GM12878 (cell line): Measurements from ENCODE around the gene RIPPLY3. TPM values are rescaled to one million over a fixed set of nuclear protein-coding genes. Genes with fewer than 3 reads are reported as not detected.

ENCODE experiments used
- ATAC-seq: fragments of 200-7000 bp; cut with Tn5 transposase; 3 replicates; pipeline ENCODE4 v1.9.1; 2020; ENCODE audit warnings: mild to moderate bottlenecking, moderate library complexity
- BruUV-seq: library from RNA; stranded (reverse); fragments of 400-500 nt; replicated peaks from 2 replicates; lab custom pipeline; 2021; lab: Mats Ljungman, UMichigan
- CTCF ChIA-PET: fragments of 300-600 bp; sonication (Branson Sonifier 250); formaldehyde crosslinking; extraction: SDS; loops from one replicate; lab custom pipeline; 2021; ENCODE audit warnings: inconsistent platforms; lab: Yijun Ruan, JAX
- POLR2A ChIA-PET: fragments of 350-600 bp; formaldehyde crosslinking; extraction: SDS; loops from one replicate; lab custom pipeline; 2021; ENCODE audit warnings: inconsistent platforms; lab: Charles Lee
- RAD21 ChIA-PET: fragments of 300-600 bp; sonication (Branson Sonifier 250); formaldehyde crosslinking; loops from one replicate; lab custom pipeline; 2023; ENCODE audit warnings: antibody characterized with exemption; ENCODE audit not compliant: unreplicated experiment; lab: Charles Lee
- SMC1A ChIA-PET: fragments of 300-600 bp; sonication (Branson Sonifier 250); formaldehyde crosslinking; loops from one replicate; lab custom pipeline; 2023; ENCODE audit not compliant: unreplicated experiment, uncharacterized antibody; lab: Charles Lee
- DNase-seq: peaks from one replicate; pipeline ENCODE4 v3.0.0-alpha.2; 2011; ENCODE audit warnings: low read depth, low spot score
- FAIRE-seq: peaks from 3 replicates; lab custom pipeline; 2011; peaks lifted over from hg19 to GRCh38; lab: Jason Lieb, UNC
- H2AFZ ChIP-seq: 2 replicates; pipeline ENCODE4 v1.6.0; 2011; ENCODE audit warnings: low read depth, low read length, control low read depth; ENCODE audit not compliant: control insufficient read depth
- H3K27ac ChIP-seq: 2 replicates; pipeline ENCODE4 v1.5.1; 2011; ENCODE audit warnings: control low read depth; ENCODE audit not compliant: control insufficient read depth, insufficient read depth
- H3K27me3 ChIP-seq, 2 experiments: replicated peaks in 1 of 2; 2 replicates each; pipeline versions ENCODE4 v1.6.0 to v1.6.1; 2011; ENCODE audit warnings: low read length in 1 of 2; ENCODE audit not compliant: control insufficient read depth in 2 of 2, insufficient read depth in 2 of 2
- H3K36me3 ChIP-seq, 2 experiments: 2 replicates each; pipeline ENCODE4 v1.5.1; 2011; ENCODE audit warnings: low read length in 1 of 2; ENCODE audit not compliant: control insufficient read depth in 2 of 2, insufficient read depth in 2 of 2
- H3K4me1 ChIP-seq: 2 replicates; pipeline ENCODE4 v1.6.1; 2011; ENCODE audit warnings: mild to moderate bottlenecking, low read length, moderate library complexity, mixed read lengths; ENCODE audit not compliant: control insufficient read depth, insufficient read depth
- H3K4me2 ChIP-seq: 2 replicates; pipeline ENCODE4 v1.6.0; 2011; ENCODE audit warnings: control low read depth; ENCODE audit not compliant: control insufficient read depth, insufficient read depth
- H3K4me3 ChIP-seq: fragments of 200-600 bp; sonication (generic); 2 replicates; pipeline ENCODE4 v1.5.1; 2016
- H3K79me2 ChIP-seq: 2 replicates; pipeline ENCODE4 v1.6.0; 2011; ENCODE audit warnings: low read length; ENCODE audit not compliant: control insufficient read depth, insufficient read depth
- H3K9ac ChIP-seq: 2 replicates; pipeline ENCODE4 v1.8.0; 2011; ENCODE audit warnings: low read length, control low read depth, mixed read lengths; ENCODE audit not compliant: control insufficient read depth, insufficient read depth
- H3K9me3 ChIP-seq: replicated peaks from 3 replicates; pipeline ENCODE4 v1.5.1; 2011; ENCODE audit warnings: mild to moderate bottlenecking, low read length; ENCODE audit not compliant: control insufficient read depth, insufficient read depth
- H4K20me1 ChIP-seq: 2 replicates; pipeline ENCODE4 v1.6.0; 2011; ENCODE audit not compliant: control insufficient read depth, insufficient read depth
- BCL11A ChIP-seq: IDR thresholded peaks from 2 replicates; pipeline ENCODE4 v1.6.1; 2011; ENCODE audit warnings: low read depth, low read length
- BHLHE40 ChIP-seq, 2 experiments: fragments of 450-650 bp in 1 of 2; IDR thresholded peaks; 2 replicates each; pipeline ENCODE4 v1.6.1; 2011 to 2017; ENCODE audit warnings: low read depth in 2 of 2, borderline replicate concordance in 1 of 2, improper control_type of control experiment in 1 of 2, low read length in 1 of 2, mild to moderate bottlenecking in 1 of 2
- ETV6 ChIP-seq, 2 experiments: fragments of 450-650 bp in 1 of 2; IDR thresholded peaks in 1 of 2; conservative IDR thresholded peaks in 1 of 2; 2 replicates each; pipeline ENCODE4 v1.6.1; 2014; ENCODE audit warnings: antibody characterized with exemption in 1 of 2, borderline replicate concordance in 1 of 2, low read depth in 1 of 2, mild to moderate bottlenecking in 1 of 2, moderate library complexity in 1 of 2
- EZH2 ChIP-seq: IDR thresholded peaks from 2 replicates; pipeline ENCODE4 v1.6.1; 2012; ENCODE audit warnings: low read depth, mild to moderate bottlenecking, control low read depth, inconsistent platforms, low read length, borderline replicate concordance; ENCODE audit not compliant: control insufficient read depth
- GABPA ChIP-seq: IDR thresholded peaks from 2 replicates; pipeline ENCODE4 v1.6.1; 2014; ENCODE audit warnings: antibody characterized with exemption, low read depth, mild to moderate bottlenecking, inconsistent platforms
- IKZF1 ChIP-seq: fragments of 450-650 bp; conservative IDR thresholded peaks from 2 replicates; pipeline ENCODE4 v1.6.1; 2017; ENCODE audit warnings: antibody characterized with exemption, mild to moderate bottlenecking
- MTA2 ChIP-seq: fragments of 450-650 bp; IDR thresholded peaks from 2 replicates; pipeline ENCODE4 v1.6.1; 2016; ENCODE audit warnings: low read depth, mild to moderate bottlenecking, moderate library complexity
- MYC ChIP-seq: IDR thresholded peaks from 2 replicates; pipeline ENCODE4 v1.6.1; 2011; ENCODE audit warnings: mild to moderate bottlenecking, low read length, moderate library complexity, inconsistent platforms; ENCODE audit not compliant: insufficient read depth, insufficient replicate concordance, insufficient read length, severe bottlenecking
- NR2C1 ChIP-seq: fragments of 450-650 bp; IDR thresholded peaks from 2 replicates; pipeline ENCODE4 v1.6.1; 2017; ENCODE audit warnings: antibody characterized with exemption, mild to moderate bottlenecking, moderate library complexity
- NR2C2 ChIP-seq: IDR thresholded peaks from 2 replicates; pipeline ENCODE4 v1.6.1; 2011; ENCODE audit warnings: borderline replicate concordance, low read depth; ENCODE audit not compliant: control insufficient read depth, insufficient read length
- NR2F1 ChIP-seq: fragments of 450-650 bp; conservative IDR thresholded peaks from 2 replicates; pipeline ENCODE4 v1.6.1; 2017; ENCODE audit warnings: mild to moderate bottlenecking
- PAX8 ChIP-seq: fragments of 450-650 bp; IDR thresholded peaks from 2 replicates; pipeline ENCODE4 v1.6.1; 2017; ENCODE audit warnings: mild to moderate bottlenecking, moderate library complexity
- POLR2A ChIP-seq: IDR thresholded peaks from 2 replicates; pipeline ENCODE4 v1.6.1; 2011; ENCODE audit warnings: low read depth, mild to moderate bottlenecking, low read length
- POLR2AphosphoS2 ChIP-seq: IDR thresholded peaks from 2 replicates; pipeline ENCODE4 v1.6.1; 2011; ENCODE audit warnings: low read depth, mild to moderate bottlenecking, low read length, improper control_type of control experiment, moderate library complexity
- POLR2AphosphoS5 ChIP-seq: IDR thresholded peaks from 2 replicates; pipeline ENCODE4 v1.6.1; 2011; ENCODE audit warnings: mild to moderate bottlenecking, low read length, inconsistent platforms
- RB1 ChIP-seq: fragments of 450-650 bp; formaldehyde crosslinking; IDR thresholded peaks from 2 replicates; pipeline ENCODE4 v1.6.1; 2017; ENCODE audit warnings: mild to moderate bottlenecking, borderline replicate concordance
- SMAD1 ChIP-seq: fragments of 450-650 bp; IDR thresholded peaks from 2 replicates; pipeline ENCODE4 v1.6.1; 2018; ENCODE audit warnings: mild to moderate bottlenecking, low read depth; ENCODE audit not compliant: partially characterized antibody
- SPI1 ChIP-seq: IDR thresholded peaks from 2 replicates; pipeline ENCODE4 v1.6.1; 2011; ENCODE audit warnings: low read depth, mild to moderate bottlenecking, low read length, moderate library complexity, borderline replicate concordance; ENCODE audit not compliant: insufficient read depth
- ZNF207 ChIP-seq: fragments of 450-650 bp; IDR thresholded peaks from 2 replicates; pipeline ENCODE4 v1.6.1; 2014; ENCODE audit warnings: antibody characterized with exemption, mild to moderate bottlenecking, borderline replicate concordance
- WGBS: methylation state at CpG from one replicate; pipeline ENCODE4 v1.1.6; 2016; ENCODE audit warnings: low lambda C conversion rate; ENCODE audit not compliant: insufficient replicate concordance, insufficient coverage; ENCODE audit errors: missing lambda C conversion rate; 5-methylcytosine and 5-hydroxymethylcytosine counted together
- in situ Hi-C: fragments of 300-500 bp; cut with MboI; formaldehyde crosslinking; loops from 9 replicates; pipeline ENCODE4 v1.14.3; 2018; ENCODE audit warnings: mixed read lengths
- intact Hi-C: fragments of 100-400 bp; cut with micrococcal nuclease; formaldehyde crosslinking; loops from one replicate; pipeline ENCODE4 v1.14.2; 2022; ENCODE audit not compliant: unreplicated experiment
- polyA plus RNA-seq, 11 experiments: library from polyadenylated mRNA; depleted of rRNA in 4 of 11; unstranded in 6 of 11; stranded (reverse) in 5 of 11; fragments of >200 nt; fragmentation: Nextera tagmentation in 4 of 11; fragmentation: Illumina TruSeq in 1 of 11; extraction: Ambion mirVana in 4 of 11; extraction: Trizol in 1 of 11; gene quantifications; 1 replicate in 1 of 11; 2 replicates in 10 of 11; pipeline versions ENCODE4 v1.2.1 to v1.2.3, GENCODE V29; 2011 to 2016; ENCODE audit warnings: inconsistent platforms in 2 of 11, missing spikeins in 2 of 11, low read depth in 1 of 11
- total RNA-seq, 4 experiments: library from RNA; depleted of rRNA in 3 of 4; stranded (reverse); fragments of >200 nt in 3 of 4; fragmentation: Illumina TruSeq in 1 of 4; extraction: Trizol in 1 of 4; gene quantifications; 2 replicates each; pipeline versions ENCODE4 v1.2.1 to v1.2.3, GENCODE V29; 2013 to 2021

Gene RIPPLY3
- total and polyA plus RNA-seq, 10 of the 15 experiments (the other 5 are each of a cell fraction or from before 2014, with no cell fraction given), result not detected

- ChIA-PET POLR2A (no interaction called here), SMC1A (no interaction called here)
- 15% methylated on average over 6 of the region's 6 CpGs for WGBS
- no peaks in the 10 kb centered on the region for H4K20me1 ChIP-seq
- no peaks in the 10 kb centered on the region for H3K36me3 ChIP-seq
- TF ChIP-seq NR2C1, result no peak
- TF ChIP-seq GABPA, result no peak
- TF ChIP-seq RB1, result no peak
- no peak for TF ChIP-seq NR2C2
- no peak for TF ChIP-seq MYC
- no peak for TF ChIP-seq NR2F1
- TF ChIP-seq EZH2, result no peak
- TF ChIP-seq, all 136 proteins: peak for 0
- no peaks in the 10 kb centered on the region for H3K79me2 ChIP-seq
- FAIRE-seq (no peak), DNase-seq (no peak), ATAC-seq (no peak)
- 0 out of 2 replicates have a peak, but pooled peaks cover 3% of the 10 kb centered on the region for H3K4me1 ChIP-seq
- in situ Hi-C loops, result no loop called here
- intact Hi-C loops, result no loop called here
- no TSS peak for BruUV-seq
- H3K9me3 ChIP-seq, result no peaks in the 10 kb centered on the region
- RAD21 ChIA-PET, result no interaction called here
- H3K27me3 ChIP-seq, result no peaks in the 10 kb centered on the region; a peak in 1 of 4 replicates
- H3K9ac ChIP-seq, result no peak overlapping the region
- H3K4me3 ChIP-seq, result no peak overlapping the region
- H3K4me2 ChIP-seq, result no peak overlapping the region
- no peak overlapping the region for H3K27ac ChIP-seq
- CTCF ChIA-PET, result no interaction called here
- H2AFZ ChIP-seq, result no peak overlapping the region; the same call in 1 of the 2 replicates
Observed at GRCh38 chr21:37045149-37045548, 38.6 kb downstream of the RIPPLY3 start.

GRCh38 chr21:37045556-37045955, 39.1 kb downstream of the RIPPLY3 start:
- no peak overlapping the region for H3K4me3 ChIP-seq
- WGBS, result 63% methylated on average over 6 of the region's 6 CpGs
- H3K79me2 ChIP-seq, result no peaks in the 10 kb centered on the region
- ATAC-seq (no peak), DNase-seq (no peak), FAIRE-seq (no peak)
- SMC1A ChIA-PET, result interaction anchor here (1.6 kb wide), 1 partner anchor 29 kb away, joined by 4 read pairs; no protein-coding TSS in a partner anchor
- no peaks in the 10 kb centered on the region; a peak in 1 of 4 replicates for H3K27me3 ChIP-seq
- no peak overlapping the region for H3K4me2 ChIP-seq
- intact Hi-C loops, result no loop called here
- H3K9me3 ChIP-seq, result no peaks in the 10 kb centered on the region
- no TSS peak for BruUV-seq
- no peak overlapping the region for H2AFZ ChIP-seq
- H4K20me1 ChIP-seq, result no peaks in the 10 kb centered on the region
- RAD21 ChIA-PET, result no interaction called here
- H3K9ac ChIP-seq, result no peak overlapping the region
- H3K27ac ChIP-seq, result no peak overlapping the region
- no peaks in the 10 kb centered on the region for H3K36me3 ChIP-seq
- CTCF ChIA-PET, result no interaction called here
- in situ Hi-C loops, result no loop called here
- 0 out of 2 replicates have a peak, but pooled peaks cover 3% of the 10 kb centered on the region for H3K4me1 ChIP-seq
- POLR2A ChIA-PET, result no interaction called here
- no peak for TF ChIP-seq MTA2
- TF ChIP-seq IKZF1, result no peak
- TF ChIP-seq ETV6 (conservative IDR thresholded peaks at IDR 0.05 in 1 of 2, IDR thresholded peaks at IDR 0.05 in 1 of 2; ENCODE audit: borderline replicate concordance in 1 of 2, low read depth in 1 of 2), result no peak
- TF ChIP-seq ZNF207, result no peak
- no peak for TF ChIP-seq SPI1
- TF ChIP-seq BHLHE40 (IDR thresholded peaks at IDR 0.05; ENCODE audit: borderline replicate concordance in 1 of 2, low read depth in 2 of 2, low read length in 1 of 2), result no peak
- TF ChIP-seq POLR2AphosphoS5, result no peak
- TF ChIP-seq POLR2AphosphoS2, result no peak
- TF ChIP-seq SMAD1, result no peak
- TF ChIP-seq POLR2A, result no peak
- no peak for TF ChIP-seq BCL11A
- TF ChIP-seq PAX8, result no peak
- TF ChIP-seq NR2C1, result no peak
